IgD-negative memory B cell (primary cell): ENCODE measurements around the gene PCDHA1. TPM values are rescaled to one million over a fixed set of nuclear protein-coding genes. Genes with fewer than 3 reads are reported as not detected.

ENCODE experiments used
- H3K27ac Mint-ChIP-seq, 3 donors: one replicate each; pipeline ENCODE4 v1.8.0; 2020 to 2022; ENCODE audit warnings: mild to moderate bottlenecking in 3 of 3, mixed read lengths in 3 of 3, moderate library complexity in 1 of 3
- H3K27me3 Mint-ChIP-seq: one replicate; pipeline ENCODE4 v1.8.0; 2021; ENCODE audit warnings: mixed read lengths
- H3K36me3 Mint-ChIP-seq: one replicate; pipeline ENCODE4 v1.8.0; 2020; ENCODE audit warnings: mild to moderate bottlenecking, mixed read lengths
- H3K4me1 Mint-ChIP-seq, 3 donors: one replicate each; pipeline ENCODE4 v1.8.0; 2020 to 2022; ENCODE audit warnings: mixed read lengths in 3 of 3, mild to moderate bottlenecking in 1 of 3
- H3K4me3 Mint-ChIP-seq, 4 donors: one replicate each; pipeline ENCODE4 v1.8.0; 2020 to 2022; ENCODE audit warnings: mild to moderate bottlenecking in 4 of 4, mixed read lengths in 4 of 4, moderate library complexity in 3 of 4
- H3K9me3 Mint-ChIP-seq, 3 donors: one replicate each; pipeline ENCODE4 v1.8.0; 2020 to 2021; ENCODE audit warnings: mixed read lengths in 3 of 3, mild to moderate bottlenecking in 1 of 3
- polyA plus RNA-seq: library from polyadenylated mRNA; unstranded; fragments of 300-500 nt; fragmentation: Illumina TruSeq; gene quantifications from one replicate; pipeline ENCODE4 v1.2.3, GENCODE V29; 2021

Gene PCDHA1
- polyA plus RNA-seq, 1 donor from 2014 or later = not detected

GRCh38 chr5:140967226-140967893, 181.4 kb downstream of the PCDHA1 start:
- H3K36me3 Mint-ChIP-seq = no peaks in the 10 kb centered on the region
- no peak overlapping the region for H3K27ac Mint-ChIP-seq
- H3K4me3 Mint-ChIP-seq = no peak overlapping the region
- H3K9me3 Mint-ChIP-seq = no peaks in the 10 kb centered on the region
- no peaks in the 10 kb centered on the region for H3K4me1 Mint-ChIP-seq
- H3K27me3 Mint-ChIP-seq = peaks cover 17% of the 10 kb centered on the region

- no peak overlapping the region for H3K27ac Mint-ChIP-seq
- H3K4me1 Mint-ChIP-seq = no peaks in the 10 kb centered on the region
- peaks cover 11% of the 10 kb centered on the region for H3K27me3 Mint-ChIP-seq
- no peak overlapping the region for H3K4me3 Mint-ChIP-seq
- no peaks in the 10 kb centered on the region for H3K9me3 Mint-ChIP-seq
- no peaks in the 10 kb centered on the region for H3K36me3 Mint-ChIP-seq
Observed at GRCh38 chr5:140969880-140970279, 183.9 kb downstream of the PCDHA1 start.

GRCh38 chr5:140973550-140973949, 187.6 kb downstream of the PCDHA1 start:
- no peaks in the 10 kb centered on the region for H3K9me3 Mint-ChIP-seq
- no peaks in the 10 kb centered on the region for H3K36me3 Mint-ChIP-seq
- no peaks in the 10 kb centered on the region for H3K4me1 Mint-ChIP-seq
- H3K27ac Mint-ChIP-seq = no peak overlapping the region
- H3K27me3 Mint-ChIP-seq = peaks cover 2% of the 10 kb centered on the region
- no peak overlapping the region for H3K4me3 Mint-ChIP-seq

GRCh38 chr5:140977003-140977402, 191.1 kb downstream of the PCDHA1 start:
- no peaks in the 10 kb centered on the region for H3K36me3 Mint-ChIP-seq
- H3K9me3 Mint-ChIP-seq = no peaks in the 10 kb centered on the region
- no peaks in the 10 kb centered on the region for H3K4me1 Mint-ChIP-seq
- no peaks in the 10 kb centered on the region for H3K27me3 Mint-ChIP-seq
- H3K27ac Mint-ChIP-seq = no peak overlapping the region
- H3K4me3 Mint-ChIP-seq = no peak overlapping the region

GRCh38 chr5:140978260-140978659, 192.3 kb downstream of the PCDHA1 start:
- Mint-ChIP-seq H3K27ac (no peak overlapping the region), H3K4me3 (no peak overlapping the region), H3K27me3 (no peaks in the 10 kb centered on the region), H3K4me1 (no peaks in the 10 kb centered on the region), H3K9me3 (no peaks in the 10 kb centered on the region), H3K36me3 (no peaks in the 10 kb centered on the region)

- no peaks in the 10 kb centered on the region for H3K4me1 Mint-ChIP-seq
- H3K27me3 Mint-ChIP-seq = no peaks in the 10 kb centered on the region
- no peaks in the 10 kb centered on the region for H3K36me3 Mint-ChIP-seq
- no peaks in the 10 kb centered on the region for H3K9me3 Mint-ChIP-seq
- no peak overlapping the region for H3K4me3 Mint-ChIP-seq
- no peak overlapping the region for H3K27ac Mint-ChIP-seq
Observed at GRCh38 chr5:140978983-140979382, 193.0 kb downstream of the PCDHA1 start.

- Mint-ChIP-seq H3K4me1 (no peaks in the 10 kb centered on the region), H3K27ac (no peak overlapping the region), H3K9me3 (no peaks in the 10 kb centered on the region), H3K4me3 (no peak overlapping the region), H3K27me3 (peaks cover 4% of the 10 kb centered on the region), H3K36me3 (no peaks in the 10 kb centered on the region)
Observed at GRCh38 chr5:140982083-140982716, 196.3 kb downstream of the PCDHA1 start.

- no peaks in the 10 kb centered on the region for H3K4me1 Mint-ChIP-seq
- H3K27me3 Mint-ChIP-seq = peaks cover 4% of the 10 kb centered on the region
- no peaks in the 10 kb centered on the region for H3K36me3 Mint-ChIP-seq
- H3K9me3 Mint-ChIP-seq = no peaks in the 10 kb centered on the region
- H3K4me3 Mint-ChIP-seq = no peak overlapping the region
- H3K27ac Mint-ChIP-seq = no peak overlapping the region
Observed at GRCh38 chr5:140986117-140986521, 200.2 kb downstream of the PCDHA1 start.

- no peaks in the 10 kb centered on the region for H3K9me3 Mint-ChIP-seq
- H3K4me3 Mint-ChIP-seq = no peak overlapping the region
- no peaks in the 10 kb centered on the region for H3K36me3 Mint-ChIP-seq
- H3K27me3 Mint-ChIP-seq = peaks cover 4% of the 10 kb centered on the region
- H3K4me1 Mint-ChIP-seq = no peaks in the 10 kb centered on the region
- no peak overlapping the region for H3K27ac Mint-ChIP-seq
Observed at GRCh38 chr5:140988100-140988499, 202.2 kb downstream of the PCDHA1 start.

GRCh38 chr5:140988608-140989007, 202.7 kb downstream of the PCDHA1 start:
- no peaks in the 10 kb centered on the region for H3K4me1 Mint-ChIP-seq
- H3K9me3 Mint-ChIP-seq = no peaks in the 10 kb centered on the region
- no peaks in the 10 kb centered on the region for H3K36me3 Mint-ChIP-seq
- no peak overlapping the region for H3K4me3 Mint-ChIP-seq
- peaks cover 4% of the 10 kb centered on the region for H3K27me3 Mint-ChIP-seq
- no peak overlapping the region for H3K27ac Mint-ChIP-seq

- Mint-ChIP-seq H3K4me3 (no peak overlapping the region), H3K9me3 (no peaks in the 10 kb centered on the region), H3K36me3 (no peaks in the 10 kb centered on the region), H3K27ac (no peak overlapping the region), H3K4me1 (no peaks in the 10 kb centered on the region), H3K27me3 (peaks cover 4% of the 10 kb centered on the region)
Observed at GRCh38 chr5:140989254-140990020, 203.5 kb downstream of the PCDHA1 start.

GRCh38 chr5:140992828-140993227, 206.9 kb downstream of the PCDHA1 start:
- Mint-ChIP-seq H3K36me3 (no peaks in the 10 kb centered on the region), H3K9me3 (peaks cover 0 to 3% (median 0%) of the 10 kb centered on the region in 3 donors), H3K27me3 (no peaks in the 10 kb centered on the region), H3K4me1 (no peaks in the 10 kb centered on the region), H3K4me3 (no peak overlapping the region), H3K27ac (no peak overlapping the region)

GRCh38 chr5:140996060-140996459, 210.1 kb downstream of the PCDHA1 start:
- Mint-ChIP-seq H3K4me3 (no peak overlapping the region), H3K4me1 (no peaks in the 10 kb centered on the region), H3K27me3 (no peaks in the 10 kb centered on the region), H3K36me3 (no peaks in the 10 kb centered on the region), H3K27ac (no peak overlapping the region), H3K9me3 (peaks cover 0 to 3% (median 1%) of the 10 kb centered on the region in 3 donors)

- Mint-ChIP-seq H3K4me1 (peaks cover 0 to 8% (median 4%) of the 10 kb centered on the region in 3 donors), H3K36me3 (no peaks in the 10 kb centered on the region), H3K27ac (no peak overlapping the region), H3K4me3 (no peak overlapping the region), H3K9me3 (peaks cover 0 to 4% (median 1%) of the 10 kb centered on the region in 3 donors), H3K27me3 (peaks cover 18% of the 10 kb centered on the region)
Observed at GRCh38 chr5:140998921-140999410, 213.0 kb downstream of the PCDHA1 start.

GRCh38 chr5:141001446-141001843, 215.5 kb downstream of the PCDHA1 start:
- Mint-ChIP-seq H3K9me3 (peaks cover 0 to 6% (median 4%) of the 10 kb centered on the region in 3 donors), H3K27me3 (peaks cover 19% of the 10 kb centered on the region), H3K27ac (no peak overlapping the region), H3K4me3 (no peak overlapping the region), H3K4me1 (peaks cover 0 to 8% (median 4%) of the 10 kb centered on the region in 3 donors), H3K36me3 (no peaks in the 10 kb centered on the region)
